H1 (cell line): ENCODE results near the gene TFAP2A. TPM values are rescaled to one million over a fixed set of nuclear protein-coding genes. Genes with fewer than 3 reads are reported as not detected.

Experiments used
- CTCF ChIA-PET: fragments of 300-600 bp; sonication (Branson Sonifier 250); formaldehyde crosslinking; loops from one replicate; lab custom pipeline; 2021; ENCODE audit not compliant: partially characterized antibody; lab: Charles Lee
- POLR2A ChIA-PET: fragments of 300-600 bp; sonication (Branson Sonifier 250); formaldehyde crosslinking; loops from one replicate; lab custom pipeline; 2021; ENCODE audit warnings: inconsistent platforms; ENCODE audit not compliant: partially characterized antibody; lab: Charles Lee
- DNase-seq, 2 experiments: peaks; one replicate each; pipeline versions ENCODE4 v3.0.0 to v3.0.0-alpha.2; 2010 to 2022; ENCODE audit warnings: low spot score in 2 of 2, low read depth in 1 of 2, mixed read lengths in 1 of 2
- FAIRE-seq: peaks from 2 replicates; lab custom pipeline; 2011; peaks lifted over from hg19 to GRCh38; lab: Jason Lieb, UNC
- H2AFZ ChIP-seq: 2 replicates; pipeline ENCODE4 v1.8.1; 2012; ENCODE audit warnings: low read length, inconsistent platforms
- H2AK5ac ChIP-seq: 2 replicates; pipeline ENCODE4 v1.6.1; 2013; ENCODE audit warnings: low read depth, low read length
- H2BK120ac ChIP-seq: replicated peaks from 2 replicates; pipeline ENCODE3; 2013; ENCODE audit warnings: low read depth, low read length, inconsistent platforms
- H2BK12ac ChIP-seq: 2 replicates; pipeline ENCODE4 v1.6.1; 2013; ENCODE audit warnings: low read depth, low read length
- H2BK15ac ChIP-seq: 2 replicates; pipeline ENCODE4 v1.6.1; 2013; ENCODE audit warnings: low read length
- H2BK20ac ChIP-seq: 2 replicates; pipeline ENCODE4 v1.6.1; 2013; ENCODE audit warnings: low read length
- H2BK5ac ChIP-seq: 2 replicates; pipeline ENCODE4 v1.6.1; 2013; ENCODE audit warnings: low read depth, low read length
- H3K14ac ChIP-seq: 2 replicates; pipeline ENCODE4 v1.6.1; 2013; ENCODE audit warnings: inconsistent platforms; ENCODE audit not compliant: insufficient read length
- H3K18ac ChIP-seq: 2 replicates; pipeline ENCODE4 v1.6.1; 2013; ENCODE audit warnings: low read length; ENCODE audit errors: extremely low read depth
- H3K23ac ChIP-seq: 2 replicates; pipeline ENCODE4 v1.6.1; 2013; ENCODE audit warnings: inconsistent platforms; ENCODE audit not compliant: insufficient read length
- H3K23me2 ChIP-seq: 2 replicates; pipeline ENCODE4 v1.6.1; 2013; ENCODE audit warnings: low read depth, low read length
- H3K27ac ChIP-seq: 2 replicates; pipeline ENCODE4 v1.6.1; 2011; ENCODE audit warnings: low read depth, low read length, inconsistent platforms
- H3K27me3 ChIP-seq, 4 experiments: replicated peaks in 1 of 4; 1 replicate in 1 of 4; 2 replicates in 3 of 4; pipeline versions ENCODE4 v1.6.1 to v1.8.1; 2011 to 2013; ENCODE audit warnings: low read length in 3 of 4, mild to moderate bottlenecking in 3 of 4, inconsistent platforms in 2 of 4, mixed read lengths in 2 of 4, moderate library complexity in 1 of 4; ENCODE audit not compliant: control insufficient read depth in 3 of 4, insufficient read depth in 3 of 4; ENCODE audit errors: extremely low read depth in 1 of 4
- H3K36me3 ChIP-seq, 4 experiments: 2 replicates each; pipeline versions ENCODE4 v1.6.1 to v1.8.1; 2011 to 2013; ENCODE audit warnings: mild to moderate bottlenecking in 4 of 4, low read length in 3 of 4, moderate library complexity in 2 of 4, control low read depth in 1 of 4, inconsistent platforms in 1 of 4; ENCODE audit not compliant: insufficient read depth in 4 of 4, control insufficient read depth in 2 of 4
- H3K4ac ChIP-seq: replicated peaks from 2 replicates; pipeline ENCODE3; 2013; ENCODE audit warnings: low read length, low read depth, mixed read lengths, inconsistent platforms; ENCODE audit not compliant: insufficient read length
- H3K4me1 ChIP-seq, 4 experiments: replicated peaks in 1 of 4; 1 replicate in 1 of 4; 2 replicates in 3 of 4; pipeline versions ENCODE4 v1.6.1 to v1.8.1; 2011 to 2013; ENCODE audit warnings: low read length in 3 of 4, inconsistent platforms in 2 of 4, mixed read lengths in 1 of 4; ENCODE audit not compliant: insufficient read depth in 4 of 4, control insufficient read depth in 3 of 4
- H3K4me2 ChIP-seq, 2 experiments: 2 replicates each; pipeline versions ENCODE4 v1.6.1 to v1.8.1; 2011 to 2013; ENCODE audit warnings: low read depth in 2 of 2, low read length in 2 of 2, control low read depth in 1 of 2, inconsistent platforms in 1 of 2, mild to moderate bottlenecking in 1 of 2; ENCODE audit not compliant: insufficient read depth in 1 of 2
- H3K4me3 ChIP-seq, 4 experiments: fragments of 200-600, 300-600 bp in 1 of 4; sonication (generic), shearing (Covaris generic), sonication (Bioruptor Twin) in 1 of 4; 2 replicates each; pipeline versions ENCODE4 v1.5.1 to v1.8.1; 2011 to 2016; ENCODE audit warnings: low read length in 4 of 4, low read depth in 3 of 4, control low read depth in 2 of 4, inconsistent platforms in 2 of 4, mild to moderate bottlenecking in 2 of 4, mixed read lengths in 1 of 4, moderate library complexity in 1 of 4; ENCODE audit not compliant: insufficient read depth in 2 of 4; ENCODE audit errors: extremely low read depth in 1 of 4
- H3K56ac ChIP-seq: replicated peaks from 2 replicates; pipeline ENCODE3; 2013; ENCODE audit warnings: low read depth, mild to moderate bottlenecking, mixed read lengths, low read length, inconsistent platforms; ENCODE audit not compliant: insufficient read length
- H3K79me1 ChIP-seq: 2 replicates; pipeline ENCODE4 v1.6.1; 2013; ENCODE audit warnings: low read depth, low read length, control low read depth
- H3K79me2 ChIP-seq, 2 experiments: 2 replicates each; pipeline versions ENCODE4 v1.6.1 to v1.8.1; 2012 to 2013; ENCODE audit warnings: low read length in 2 of 2, mild to moderate bottlenecking in 2 of 2, inconsistent platforms in 1 of 2; ENCODE audit not compliant: insufficient read depth in 2 of 2, control insufficient read depth in 1 of 2
- H3K9ac ChIP-seq, 4 experiments: replicated peaks in 1 of 4; 1 replicate in 1 of 4; 2 replicates in 3 of 4; pipeline versions ENCODE4 v1.6.1 to v1.8.1; 2011 to 2013; ENCODE audit warnings: low read depth in 3 of 4, low read length in 3 of 4, control low read depth in 2 of 4, mild to moderate bottlenecking in 2 of 4, moderate library complexity in 2 of 4, inconsistent platforms in 1 of 4; ENCODE audit errors: extremely low read depth in 1 of 4
- H3K9me3 ChIP-seq, 2 experiments: 2 replicates each; pipeline versions ENCODE4 v1.6.1 to v1.8.1; 2012 to 2013; ENCODE audit warnings: mild to moderate bottlenecking in 2 of 2, moderate library complexity in 2 of 2, control low read depth in 1 of 2, inconsistent platforms in 1 of 2, low read depth in 1 of 2, low read length in 1 of 2, mixed read lengths in 1 of 2; ENCODE audit not compliant: insufficient read depth in 2 of 2
- H4K20me1 ChIP-seq, 2 experiments: replicated peaks in 1 of 2; 2 replicates each; pipeline versions ENCODE3 to v1.8.1; 2011 to 2013; ENCODE audit warnings: inconsistent platforms in 2 of 2, low read length in 2 of 2, mild to moderate bottlenecking in 1 of 2; ENCODE audit not compliant: insufficient read depth in 2 of 2, control insufficient read depth in 1 of 2
- H4K5ac ChIP-seq: 2 replicates; pipeline ENCODE4 v1.6.1; 2013; ENCODE audit warnings: low read length, low read depth, mixed read lengths, inconsistent platforms; ENCODE audit not compliant: insufficient read length
- H4K8ac ChIP-seq: 2 replicates; pipeline ENCODE4 v1.8.0; 2013; ENCODE audit warnings: mild to moderate bottlenecking, moderate library complexity, low read length, inconsistent platforms; ENCODE audit not compliant: insufficient read depth; ENCODE audit errors: extremely low read depth
- H4K91ac ChIP-seq: replicated peaks from 2 replicates; pipeline ENCODE3; 2013; ENCODE audit warnings: low read length, mixed read lengths, inconsistent platforms; ENCODE audit not compliant: insufficient read length
- CEBPB ChIP-seq: IDR thresholded peaks from 2 replicates; pipeline ENCODE4 v1.6.1; 2012; ENCODE audit warnings: low read depth, low read length
- CREB1 ChIP-seq: IDR thresholded peaks from 2 replicates; pipeline ENCODE4 v1.6.1; 2012; ENCODE audit warnings: inconsistent platforms
- EZH2 ChIP-seq: fragments of 200-600 bp; sonication (generic); IDR thresholded peaks from 2 replicates; pipeline ENCODE4 v1.7.1; 2012; ENCODE audit warnings: low read depth, mild to moderate bottlenecking, moderate library complexity, low read length, inconsistent platforms; ENCODE audit not compliant: severe bottlenecking
- GTF2F1 ChIP-seq: IDR thresholded peaks from 2 replicates; pipeline ENCODE4 v1.6.1; 2012; ENCODE audit warnings: low read depth, low read length, improper control_type of control experiment, borderline replicate concordance
- HDAC2 ChIP-seq, 2 experiments: fragments of 300-600 bp in 1 of 2; sonication (generic) in 1 of 2; IDR thresholded peaks; 2 replicates each; pipeline ENCODE4 v1.6.1; 2011 to 2012; ENCODE audit warnings: low read depth in 2 of 2, low read length in 2 of 2, mild to moderate bottlenecking in 2 of 2, moderate library complexity in 2 of 2, borderline replicate concordance in 1 of 2, inconsistent platforms in 1 of 2
- RFX5 ChIP-seq: IDR thresholded peaks from 2 replicates; pipeline ENCODE4 v1.6.1; 2011; ENCODE audit warnings: low read depth, low read length, improper control_type of control experiment, borderline replicate concordance
- RNF2 ChIP-seq: fragments of 200-900, 300-1000 bp; sonication (generic); IDR thresholded peaks from 2 replicates; pipeline ENCODE4 v1.7.1; 2016; ENCODE audit warnings: borderline replicate concordance, low read depth, mild to moderate bottlenecking, antibody characterized with exemption, low read length; ENCODE audit not compliant: poor library complexity, severe bottlenecking; ENCODE audit errors: missing control alignments
- RXRA ChIP-seq: IDR thresholded peaks from 2 replicates; pipeline ENCODE4 v1.6.1; 2011; ENCODE audit warnings: low read depth, mild to moderate bottlenecking, low read length, moderate library complexity; ENCODE audit not compliant: insufficient read depth
- SIN3A ChIP-seq, 2 experiments: IDR thresholded peaks in 1 of 2; conservative IDR thresholded peaks in 1 of 2; 2 replicates each; pipeline ENCODE4 v1.6.1; 2011 to 2012; ENCODE audit warnings: low read length in 2 of 2, improper control_type of control experiment in 1 of 2, low read depth in 1 of 2, mild to moderate bottlenecking in 1 of 2
- SUZ12 ChIP-seq: fragments of 200-600 bp; sonication (generic); IDR thresholded peaks from 2 replicates; pipeline ENCODE4 v1.6.1; 2012; ENCODE audit warnings: mild to moderate bottlenecking, inconsistent platforms, low read length, moderate library complexity, mixed read lengths
- WGBS, 2 experiments: shearing (Covaris generic) in 1 of 2; methylation state at CpG; one replicate each; pipeline versions ENCODE4 v1.1.6 to v1.1.7; 2013 to 2015; ENCODE audit warnings: low lambda C conversion rate in 2 of 2, mixed read lengths in 2 of 2, inconsistent platforms in 1 of 2, low coverage in 1 of 2, missing lambda C conversion rate in 1 of 2; ENCODE audit not compliant: insufficient replicate concordance in 2 of 2, insufficient coverage in 1 of 2, insufficient read length in 1 of 2; ENCODE audit errors: extremely low coverage in 1 of 2, missing lambda C conversion rate in 1 of 2; 5-methylcytosine and 5-hydroxymethylcytosine counted together
- polyA plus RNA-seq, 7 experiments: library from polyadenylated mRNA; depleted of rRNA in 3 of 7; stranded (reverse) in 5 of 7; unstranded in 2 of 7; fragments of >200 nt in 5 of 7; fragments of 200-250 nt in 2 of 7; gene quantifications; 1 replicate in 5 of 7; 2 replicates in 1 of 7; 4 replicates in 1 of 7; pipeline versions ENCODE4 v1.2.1 to v1.2.3, GENCODE V29; 2011 to 2013; ENCODE audit warnings: missing spikeins in 2 of 7, mixed read lengths in 2 of 7
- total RNA-seq: library from RNA; stranded (reverse); fragmentation: NEBNext Ultra II Directional; extraction: Animal tissue kit (Norgen Biotek cat#: 25700); gene quantifications from 2 replicates; pipeline ENCODE4 v1.2.1, GENCODE V29; 2021

TFAP2A gene
- total and polyA plus RNA-seq, 2 of the 8 experiments (the other 6 are each of a cell fraction or from before 2014, with no cell fraction given) = 0.23 TPM; not detected in 1

DNA sequence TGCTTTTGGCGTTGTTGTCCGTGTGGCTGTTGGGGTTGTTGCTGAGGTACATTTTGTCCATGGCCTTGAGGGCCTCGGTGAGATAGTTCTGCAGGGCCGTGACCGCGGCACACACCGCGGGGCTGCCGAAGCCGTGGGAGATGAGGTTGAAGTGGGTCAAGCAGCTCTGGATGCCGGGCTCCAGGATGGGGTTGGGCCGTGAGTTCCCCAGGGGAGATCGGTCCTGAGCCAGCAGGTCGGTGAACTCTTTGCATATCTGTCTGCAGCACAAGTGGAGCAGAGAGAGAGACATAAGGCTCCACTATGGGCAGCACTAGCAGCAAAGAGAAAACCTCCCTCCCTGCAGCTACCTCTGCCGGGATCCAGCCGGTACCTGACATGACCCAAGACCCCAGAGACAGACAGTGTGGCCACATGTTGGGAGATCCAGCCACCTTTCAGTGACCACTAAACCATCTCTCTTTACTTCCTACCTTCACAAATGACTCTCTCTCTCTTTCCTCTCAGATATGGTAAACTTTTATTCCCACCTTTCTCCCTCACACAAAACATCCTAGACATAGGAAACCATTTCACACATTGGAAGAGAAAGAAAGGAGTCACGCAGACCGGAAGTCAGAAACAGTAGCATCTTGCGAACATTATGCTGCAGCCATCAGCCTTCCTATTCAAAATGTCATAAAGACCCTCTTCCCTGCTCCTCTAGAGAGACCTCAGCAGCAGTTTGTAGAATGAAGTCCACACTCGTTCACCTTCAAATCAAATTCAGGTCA, 16.2 kb downstream of the TFAP2A start:
- H3K56ac ChIP-seq = no peak overlapping the region
- H3K4me2 ChIP-seq = peak overlapping the region; percentile 56 to 66
- no peak overlapping the region for H3K9ac ChIP-seq
- H2AFZ ChIP-seq = no peak overlapping the region
- no peak overlapping the region for H4K91ac ChIP-seq
- H3K18ac ChIP-seq = no peak overlapping the region
- H3K4me3 ChIP-seq = peak overlapping the region in 1 of 4 experiments; percentile 25; a peak in 1 of 8 replicates
- H4K20me1 ChIP-seq = peaks cover 0 to 4% of the 10 kb centered on the region in 2 experiments
- WGBS, 2 experiments = 7% methylated on average over 17 of the region's 20 CpGs; no CpG with 5 or more reads in 1 of the 2 experiments
- H2BK15ac ChIP-seq = peak overlapping the region; percentile 46; the same call in 1 of the 2 replicates
- H3K36me3 ChIP-seq = no peaks in the 10 kb centered on the region; a peak in 1 of 8 replicates
- H3K79me2 ChIP-seq = no peaks in the 10 kb centered on the region
- H2BK12ac ChIP-seq = no peak overlapping the region
- H4K8ac ChIP-seq = no peak overlapping the region
- H3K23ac ChIP-seq = no peak overlapping the region
- peaks cover under 1% of the 10 kb centered on the region for H3K23me2 ChIP-seq
- H2AK5ac ChIP-seq = no peak overlapping the region
- no peak overlapping the region for H2BK5ac ChIP-seq
- H3K14ac ChIP-seq = no peak overlapping the region
- H3K9me3 ChIP-seq = no peaks in the 10 kb centered on the region
- ChIA-PET CTCF (interaction anchor here (0.6 to 5.5 kb wide), 6 partner anchors 16 to 1258 kb away, joined by 3 to 40 read pairs (median 4); partner anchors contain the start of gene TFAP2A), POLR2A (interaction anchor here (0.7 to 1.3 kb wide), 3 partner anchors 13 to 19 kb away, joined by 3 to 4 read pairs (median 3); partner anchors contain the start of gene TFAP2A)
- no peak overlapping the region for H2BK20ac ChIP-seq
- no peak overlapping the region for H4K5ac ChIP-seq
- H2BK120ac ChIP-seq = no peak overlapping the region
- H3K4ac ChIP-seq = no peak overlapping the region
- DNase-seq = no peak
- H3K27me3 ChIP-seq = peaks cover 69 to 95% (median 87%) of the 10 kb centered on the region in 4 experiments
- H3K79me1 ChIP-seq = no peaks in the 10 kb centered on the region
- peaks cover 8 to 20% (median 13%) of the 10 kb centered on the region in 4 experiments for H3K4me1 ChIP-seq
- FAIRE-seq = peak; percentile 45
- no peak overlapping the region for H3K27ac ChIP-seq
- no peak for TF ChIP-seq RXRA
- TF ChIP-seq EZH2 = peak; percentile 74
- no peak for TF ChIP-seq GTF2F1
- no peak for TF ChIP-seq SIN3A (conservative IDR thresholded peaks at IDR 0.05 in 1 of 2, IDR thresholded peaks at IDR 0.05 in 1 of 2; ENCODE audit: low read depth in 1 of 2, low read length in 2 of 2)
- TF ChIP-seq RNF2 = peak; percentile 84
- no peak for TF ChIP-seq RFX5
- TF ChIP-seq HDAC2 (IDR thresholded peaks at IDR 0.05; ENCODE audit: borderline replicate concordance in 1 of 2, low read depth in 2 of 2, low read length in 2 of 2) = no peak
- TF ChIP-seq SUZ12 = peak; percentile 78; the same call in 1 of the 2 replicates
- TF ChIP-seq CEBPB = no peak
- no peak for TF ChIP-seq CREB1
